Stimulated activated naive CD8-positive, alpha-beta T cell treated with anti-CD3 and anti-CD28 coated beads, Interleukin-15, Interleukin-2, amounts not matched to agents 100 U/mL and 50 U/mL, for 24 hours (primary cell): ENCODE results near the gene NCBP3.

ENCODE experiments used
- ATAC-seq: fragments of 150-1000 bp; cut with Tn5 transposase; one replicate; pipeline ENCODE4 v1.10.0; 2021
- DNase-seq: peaks from one replicate; pipeline ENCODE4 v3.0.0; 2021

NCBP3 gene

GRCh38 chr17:3754458-3755334 lies 91.3 kb downstream of the NCBP3 start:
- DNase-seq (peak; percentile 74), ATAC-seq (peak; percentile 72)

- DNase-seq, result no peak
- no peak for ATAC-seq
Observed at GRCh38 chr17:3754066-3754457, 92.0 kb downstream of the NCBP3 start.

DNA sequence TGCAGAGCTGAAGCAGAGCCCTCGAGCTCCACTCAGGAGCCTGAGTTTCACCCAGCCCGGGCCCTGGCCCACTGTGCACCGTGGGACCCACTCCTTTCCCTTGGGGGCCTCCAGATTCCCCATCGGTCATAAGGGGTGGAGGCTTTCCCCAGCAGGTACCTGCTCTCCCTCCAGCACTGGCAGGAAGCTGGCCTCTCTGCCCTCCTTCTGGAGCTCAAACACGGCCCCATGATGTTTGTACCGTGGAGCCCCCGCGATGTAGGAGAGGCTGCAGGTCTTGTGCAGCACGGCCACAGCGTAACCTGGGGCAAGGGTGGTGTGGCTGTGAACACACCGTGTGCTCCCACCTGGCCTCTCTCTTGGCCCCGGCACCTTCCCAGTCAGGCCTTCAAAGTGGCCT lies 92.4 kb downstream of the NCBP3 start:
- no peak for DNase-seq
- ATAC-seq, result no peak
